HG03442 (cell line): Measurements from ENCODE around the gene PIGX.
A peak's percentile ranks its signal among the peaks of the same experiment; 100 is the strongest.
"Not testable (repeated sequence)": the region's sequence is repeated elsewhere in the genome, so short reads cannot be mapped to it uniquely, and the experiment has no call there.

ENCODE experiments used
- ATAC-seq: cut with Tn5 transposase; IDR thresholded peaks from one replicate; pipeline ENCODE4 v1.9.1; 2021; ENCODE audit warnings: mild to moderate bottlenecking, moderate library complexity; ENCODE audit not compliant: unreplicated experiment

PIGX gene

DNA sequence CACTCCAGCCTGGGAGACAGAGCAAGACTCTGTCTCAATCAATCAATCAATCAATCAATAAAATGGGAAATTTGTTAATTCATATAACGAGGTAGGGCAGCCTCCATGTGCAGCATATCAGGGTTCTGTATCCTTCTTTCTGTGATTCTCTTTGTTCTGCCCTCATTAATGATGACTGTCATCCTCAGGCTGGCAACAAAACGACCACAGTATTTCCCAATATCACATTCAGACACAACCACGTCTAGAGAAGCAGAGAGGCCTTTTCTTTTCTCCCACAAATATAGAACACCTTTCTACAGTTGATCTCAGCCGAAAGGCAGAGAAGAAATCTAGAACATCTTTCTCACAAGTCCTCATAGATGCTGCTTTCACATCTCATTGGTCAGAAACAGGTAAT lies 11.4 kb upstream of the PIGX start:
- no peak for ATAC-seq

DNA sequence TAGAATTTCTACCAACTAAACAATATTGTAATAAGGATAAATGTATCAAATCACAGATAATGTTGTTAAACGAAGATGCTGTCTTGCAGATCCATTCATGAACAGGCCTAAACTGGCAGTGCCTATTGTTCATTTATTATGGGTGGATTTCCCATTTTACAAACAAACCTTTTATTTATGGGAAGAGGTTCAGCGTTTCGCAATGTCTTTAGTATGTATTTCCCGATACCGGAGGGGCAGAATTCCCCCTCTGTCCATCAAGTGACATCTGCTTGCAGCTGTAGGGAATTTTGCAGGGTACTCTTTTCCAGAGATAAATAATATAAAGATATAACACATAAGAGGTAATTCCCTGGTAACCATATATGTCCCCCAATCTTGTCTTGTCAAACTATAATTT lies 5.8 kb upstream of the PIGX start:
- no peak for ATAC-seq

DNA sequence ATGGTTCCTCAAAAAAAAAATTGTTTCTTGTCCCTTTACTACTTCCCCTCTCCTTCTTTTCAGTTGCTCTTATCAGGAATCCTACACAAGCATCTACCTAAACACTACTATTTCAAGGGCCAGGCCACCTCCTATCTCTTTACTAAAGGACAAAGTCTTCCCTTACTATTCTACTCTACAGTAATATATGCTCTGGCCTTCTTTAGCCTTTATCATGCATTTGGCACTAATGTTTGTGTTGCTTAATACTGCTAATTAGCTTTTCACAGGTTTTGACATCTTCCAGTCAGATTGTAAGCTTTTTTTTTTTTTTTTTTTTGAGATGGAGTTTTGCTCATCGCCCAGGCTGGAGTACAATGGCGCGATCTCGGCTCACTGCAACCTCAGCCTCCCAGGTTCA lies 5.4 kb upstream of the PIGX start:
- ATAC-seq: no peak

DNA sequence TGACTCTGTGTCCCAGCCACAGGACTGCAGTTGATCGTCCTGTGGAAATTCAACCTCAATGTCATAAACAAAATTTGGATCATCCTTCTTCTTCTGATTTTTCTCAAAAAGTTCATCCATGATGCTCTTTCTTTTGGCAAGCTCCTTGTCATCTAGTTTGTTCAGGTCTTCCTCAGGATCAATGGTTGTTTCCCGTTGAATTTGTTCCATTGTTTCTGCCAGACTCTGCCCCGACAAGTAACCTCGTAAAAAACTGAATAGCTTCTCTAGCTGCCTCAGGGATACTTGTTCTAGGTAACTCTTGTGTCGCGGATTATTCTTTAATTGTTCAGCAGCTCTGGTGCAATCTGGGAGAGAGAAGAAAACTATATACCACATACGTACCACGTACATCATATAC lies 4.6 kb upstream of the PIGX start:
- no peak for ATAC-seq

DNA sequence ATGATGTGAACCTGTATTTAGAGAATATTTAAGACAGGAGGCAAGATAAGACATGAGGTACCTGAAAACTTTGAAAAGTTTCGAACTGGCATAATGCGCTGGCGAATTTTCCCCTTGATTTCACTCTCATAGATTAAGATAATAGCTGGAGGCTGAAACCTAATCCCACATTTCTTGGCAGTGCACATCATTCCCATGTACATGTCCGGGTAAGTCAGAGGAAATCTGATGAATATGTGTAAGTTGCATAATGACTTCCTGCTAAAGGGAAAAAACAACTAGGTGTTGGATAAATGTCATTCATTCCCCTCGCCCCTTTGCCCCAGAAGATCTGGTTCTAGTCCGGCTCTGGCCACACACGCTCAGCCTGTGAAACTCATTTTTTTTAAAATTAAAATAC lies 3.7 kb upstream of the PIGX start:
- no peak for ATAC-seq

DNA sequence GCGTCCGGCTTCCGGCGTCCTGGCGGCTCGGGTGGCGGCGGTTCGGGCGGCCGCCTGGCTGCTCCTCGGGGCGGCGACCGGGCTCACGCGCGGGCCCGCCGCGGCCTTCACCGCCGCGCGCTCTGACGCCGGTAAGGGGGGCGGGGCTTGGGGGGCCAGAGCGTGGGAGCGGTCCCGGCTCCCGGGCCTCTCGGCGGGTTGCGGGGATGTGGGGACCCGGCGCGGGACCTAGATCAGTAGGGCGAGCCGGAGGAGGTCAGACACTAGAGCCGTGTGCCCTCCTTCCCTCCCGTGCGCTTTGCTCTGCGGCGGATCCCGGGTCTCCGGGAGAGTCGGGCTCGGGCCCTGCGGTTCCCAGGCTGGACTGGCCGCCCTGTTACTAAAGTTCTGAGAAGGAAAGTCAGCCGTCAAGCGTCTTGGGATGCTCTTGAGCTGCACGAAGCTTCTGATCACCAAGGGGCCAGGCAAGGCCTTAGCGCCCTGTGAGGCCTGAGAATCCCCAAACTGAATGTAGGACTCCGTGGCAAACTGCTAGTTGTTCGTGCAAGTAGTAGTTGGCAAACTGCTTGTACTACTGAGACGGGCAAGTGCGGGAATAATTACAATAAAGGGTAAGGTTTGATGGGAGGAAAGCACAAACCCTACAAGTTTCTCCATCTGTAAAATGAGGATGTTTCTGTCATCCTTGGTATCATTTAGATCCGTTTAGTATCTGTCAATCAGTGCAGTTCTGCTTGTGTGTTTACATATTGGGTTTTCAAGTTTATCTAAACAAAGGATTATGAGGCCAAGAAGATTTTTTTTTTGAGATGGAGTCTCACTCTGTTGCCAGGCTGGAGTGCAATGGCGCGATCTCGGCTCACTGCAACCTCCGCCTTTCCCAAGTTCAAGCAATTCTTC lies 587 bp downstream of the PIGX start:
- ATAC-seq: peak; percentile 45

DNA sequence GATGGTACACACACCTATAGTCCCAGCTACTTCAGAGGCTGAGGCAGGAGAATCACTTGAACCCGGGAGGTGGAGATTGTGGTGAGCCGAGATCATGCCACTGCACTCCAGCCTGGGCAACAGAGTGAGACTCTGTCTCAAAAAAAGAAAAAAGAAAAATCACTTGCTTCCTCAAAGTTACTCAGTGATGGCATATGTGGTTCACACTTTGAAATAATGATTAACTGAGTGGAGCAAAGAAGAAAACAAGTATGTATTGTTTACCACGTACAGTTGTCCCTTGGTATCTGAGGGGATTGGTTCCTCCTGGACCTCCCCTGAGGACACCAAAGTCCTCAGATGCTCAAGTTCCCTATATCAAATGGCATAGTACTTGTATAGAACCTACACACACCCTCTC lies 5.0 kb downstream of the PIGX start:
- not testable (repeated sequence) for ATAC-seq

DNA sequence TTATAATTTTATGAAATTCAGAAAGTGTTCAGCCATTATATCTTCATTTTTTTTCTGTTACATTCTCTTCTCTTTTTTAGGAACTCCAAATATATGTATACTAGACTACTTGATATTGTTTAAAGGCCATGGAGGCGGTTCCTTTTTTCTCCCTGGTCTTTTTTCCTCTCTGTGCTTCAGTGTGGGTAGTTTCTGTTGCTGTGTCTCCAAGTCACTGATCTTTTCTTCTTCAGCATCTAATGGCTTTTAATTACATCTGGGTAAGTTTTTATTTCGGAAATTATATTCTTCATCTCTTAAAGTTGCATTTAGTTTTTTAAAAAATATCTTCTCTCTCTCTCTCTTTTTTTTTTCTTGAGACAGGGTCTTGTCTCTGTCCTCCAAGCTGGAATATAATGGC lies 8.9 kb downstream of the PIGX start:
- ATAC-seq: no peak

DNA sequence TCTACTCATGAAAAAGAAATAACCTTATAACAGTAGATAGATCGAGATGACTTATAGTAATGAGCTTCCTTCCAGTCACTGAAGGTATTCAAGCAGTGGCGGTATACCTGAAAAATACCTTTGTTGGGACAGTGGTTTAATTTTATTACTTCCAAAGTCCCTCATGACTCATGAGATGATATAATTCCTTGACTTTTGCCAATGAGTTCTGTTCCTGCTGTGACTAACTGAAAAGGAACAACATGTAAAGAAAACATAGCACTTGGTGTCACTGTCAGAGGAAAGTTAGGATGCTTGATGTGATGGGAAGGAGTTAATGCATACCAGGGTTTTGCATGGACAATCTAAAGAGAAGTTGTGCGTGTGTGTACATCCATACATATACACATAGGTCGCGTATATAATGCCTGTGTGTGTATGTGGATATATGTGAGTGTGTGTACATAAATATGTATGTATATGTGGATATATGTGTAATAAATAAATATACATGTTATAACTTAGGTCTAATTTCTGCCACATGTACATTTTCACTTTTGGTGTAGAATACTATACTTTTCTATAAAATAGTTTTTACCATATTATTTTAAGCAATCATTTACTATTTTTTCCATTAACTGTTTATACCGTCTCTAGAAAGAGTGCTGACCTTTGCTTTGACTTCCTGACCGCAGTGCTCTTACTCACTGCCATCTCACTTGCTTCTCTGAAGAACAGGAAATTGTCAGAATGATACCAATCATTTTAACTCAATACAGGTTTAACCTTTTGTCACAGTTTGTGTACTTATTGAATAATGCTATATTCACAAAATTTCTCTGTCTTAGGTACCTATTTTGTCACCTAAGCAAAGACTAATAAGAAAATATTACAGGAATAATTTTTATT lies 14.9 kb downstream of the PIGX start:
- ATAC-seq: no peak

DNA sequence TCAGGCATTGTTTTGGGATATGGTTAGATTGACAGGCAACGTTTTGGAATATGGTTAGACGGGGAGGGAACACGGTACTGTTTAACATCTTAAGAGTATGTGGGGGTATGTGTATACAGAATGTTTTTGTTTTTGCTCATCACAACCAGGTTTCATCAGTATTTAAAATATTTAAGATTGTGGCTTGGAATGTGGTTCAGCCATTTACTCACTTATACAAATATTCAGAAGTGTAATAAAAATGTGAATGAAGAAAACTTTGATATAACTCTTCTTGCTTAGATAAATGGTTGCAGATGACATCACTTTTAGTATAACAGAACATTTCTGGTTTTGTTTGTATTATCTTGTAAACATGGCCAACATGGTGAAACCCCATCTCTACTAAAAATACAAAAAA lies 23.6 kb downstream of the PIGX start:
- ATAC-seq: no peak

DNA sequence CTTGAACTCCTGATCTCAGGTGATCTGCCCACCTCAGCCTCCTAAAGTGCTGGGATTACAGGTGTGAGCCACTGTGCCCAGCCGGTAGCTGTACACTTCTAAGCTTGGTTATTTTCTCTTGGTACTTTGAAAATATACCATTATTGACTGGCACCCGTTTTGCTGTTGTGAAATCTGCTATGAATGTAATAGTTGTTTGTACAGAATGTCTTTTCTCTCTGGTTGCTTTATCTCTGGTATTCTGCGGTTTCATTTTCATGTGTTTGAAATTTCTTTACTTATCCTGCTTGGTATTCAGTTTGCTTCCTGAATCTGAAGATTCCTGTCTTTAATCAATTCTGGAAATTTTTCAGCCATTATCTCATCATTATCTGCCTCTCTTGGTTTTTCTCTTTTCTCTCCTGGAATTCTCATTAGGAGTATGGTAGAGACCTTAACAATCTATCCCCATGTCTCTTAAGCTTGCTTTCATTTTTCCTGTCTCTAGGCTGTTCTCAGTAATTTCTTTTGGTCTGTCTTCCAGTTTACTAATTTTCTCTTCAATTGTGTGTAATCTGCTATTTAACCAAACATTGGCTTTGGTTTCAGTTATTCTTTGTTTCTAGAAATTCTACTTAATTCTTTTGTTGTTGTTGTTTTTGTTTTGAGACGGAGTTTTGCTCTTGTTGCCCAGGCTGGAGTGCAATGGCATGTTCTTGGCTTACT lies 24.6 kb downstream of the PIGX start:
- no peak for ATAC-seq

DNA sequence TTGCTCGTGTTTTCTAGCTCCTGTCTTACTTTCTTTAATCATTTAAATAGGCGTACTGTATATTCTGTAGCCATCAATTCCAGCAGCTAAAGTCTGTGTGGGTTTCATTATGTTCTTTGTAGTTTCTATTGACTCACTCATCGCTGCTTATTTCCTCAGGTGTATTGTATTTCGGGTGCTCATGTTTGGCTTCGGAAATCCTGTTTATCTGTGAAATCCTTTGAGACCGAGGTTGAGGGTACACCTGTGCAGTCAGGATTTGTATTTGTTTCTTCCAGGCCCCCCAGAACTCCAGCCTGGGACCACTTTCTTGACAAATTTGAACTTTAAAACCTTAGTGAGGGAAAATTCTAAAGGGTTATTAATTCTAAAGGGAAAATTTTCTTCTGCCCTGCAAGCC lies 25.5 kb downstream of the PIGX start:
- ATAC-seq: no peak

DNA sequence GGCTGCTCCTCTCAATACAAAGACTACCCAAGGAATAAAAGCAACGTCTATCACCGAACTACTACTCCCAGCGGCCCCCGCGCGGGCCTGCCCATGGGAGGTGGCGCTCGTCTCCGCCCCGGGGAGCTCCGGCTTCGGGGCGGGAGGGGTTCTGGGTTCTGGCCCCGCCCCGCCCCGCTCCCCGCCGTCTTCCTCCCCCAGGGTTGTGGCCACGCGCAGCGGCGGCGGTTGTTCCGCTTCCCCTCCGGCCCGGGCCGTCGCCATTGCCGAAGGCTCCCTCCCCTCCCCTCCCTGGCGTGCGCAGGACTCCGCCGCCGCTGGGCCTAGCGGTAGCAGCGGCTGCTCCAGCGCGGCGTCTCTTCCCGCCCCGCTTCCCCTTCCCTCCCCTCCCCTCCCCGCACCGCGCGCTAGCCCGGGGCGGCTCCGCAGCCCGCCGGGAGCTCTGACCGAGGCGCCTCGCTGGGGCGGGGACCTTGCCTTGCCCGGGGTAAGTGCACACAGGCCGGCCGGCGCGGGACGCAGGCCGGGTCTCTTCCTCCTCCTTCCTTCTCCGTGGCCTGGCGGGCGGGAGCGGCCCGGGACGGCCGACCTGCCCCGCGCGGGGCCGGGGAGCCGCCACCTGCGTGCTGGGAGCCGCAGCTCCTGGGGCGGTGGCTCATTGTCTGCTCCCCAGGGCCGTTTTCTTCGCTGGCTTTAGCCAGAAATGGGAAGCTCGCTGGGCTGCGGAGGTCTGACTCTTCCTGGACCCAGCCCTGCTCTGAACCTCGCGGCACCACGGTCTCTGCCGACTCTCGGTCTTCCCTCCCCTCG lies 27.7 kb downstream of the PIGX start, which contains the start of gene PAK2:
TSS of gene PAK2 (plus strand) at position 187 of the 810 bp plus-strand sequence. CDS start 42,790 bp downstream, outside the sequence.
- peak; percentile 87 for ATAC-seq

DNA sequence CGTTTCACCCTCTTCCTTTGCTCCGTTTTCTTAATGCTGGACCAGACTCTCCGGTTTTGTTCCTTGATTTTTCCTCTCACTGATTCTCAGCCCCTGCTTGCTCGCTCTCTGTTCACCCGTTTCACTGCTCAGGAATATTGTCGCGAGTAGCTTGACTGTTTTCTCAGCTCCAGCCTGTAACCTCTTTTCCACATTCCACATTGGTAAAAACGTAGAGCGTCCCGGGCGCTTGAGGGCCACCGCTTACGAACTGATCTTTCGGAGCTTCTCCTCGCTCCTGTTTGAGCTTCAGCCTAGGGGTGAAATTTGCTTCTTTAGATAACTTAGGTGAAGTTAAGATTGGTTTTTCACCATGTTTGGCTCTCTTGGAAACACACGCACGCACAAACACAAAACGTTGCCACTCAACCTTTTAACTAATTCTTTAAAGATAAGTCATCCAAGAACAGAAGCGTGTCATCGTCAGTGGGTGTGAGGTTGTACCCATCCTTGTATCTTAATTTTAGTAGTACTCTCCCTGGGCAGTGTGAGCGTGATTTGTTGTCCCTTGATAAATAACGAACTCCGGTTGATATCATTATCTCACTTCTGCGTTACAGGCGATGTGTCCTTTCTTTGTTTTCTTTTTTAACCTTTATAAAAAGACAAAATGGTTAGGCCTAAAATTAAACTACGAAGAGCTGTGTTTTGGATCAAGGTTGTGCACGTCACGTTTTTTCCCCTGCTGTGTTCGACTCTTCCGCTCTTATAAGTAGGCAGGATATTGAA lies 28.5 kb downstream of the PIGX start:
- no peak for ATAC-seq

DNA sequence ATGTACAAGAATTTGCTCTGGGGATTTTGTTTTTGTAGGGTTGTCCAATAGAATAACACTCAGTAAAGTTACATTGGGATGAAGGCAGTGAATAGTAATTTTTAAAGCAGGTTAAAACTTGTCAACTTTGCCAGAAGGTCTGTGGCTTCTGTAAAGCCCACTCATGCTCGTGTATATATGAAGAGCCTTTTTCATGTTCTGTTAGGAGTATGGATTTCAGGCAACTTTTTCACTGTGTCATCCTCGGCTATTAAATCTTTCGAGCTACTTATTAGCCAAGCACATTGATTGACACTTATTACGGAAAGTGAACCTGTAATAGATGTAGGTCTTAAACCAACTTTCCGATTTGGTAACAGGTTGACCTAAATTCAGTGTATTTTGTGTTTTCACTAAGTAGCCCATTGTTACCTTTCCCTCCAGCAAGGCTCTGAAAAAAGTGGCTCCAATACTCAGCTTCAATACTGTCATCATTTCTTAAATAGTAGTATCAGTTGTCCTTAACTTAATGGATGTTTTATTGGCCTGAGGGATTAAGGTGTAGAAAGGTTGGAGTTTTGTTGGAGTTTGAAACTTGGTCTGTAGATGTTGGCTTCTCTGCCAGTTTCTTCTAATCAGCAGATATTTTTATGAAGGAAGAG lies 29.2 kb downstream of the PIGX start:
- no peak for ATAC-seq

DNA sequence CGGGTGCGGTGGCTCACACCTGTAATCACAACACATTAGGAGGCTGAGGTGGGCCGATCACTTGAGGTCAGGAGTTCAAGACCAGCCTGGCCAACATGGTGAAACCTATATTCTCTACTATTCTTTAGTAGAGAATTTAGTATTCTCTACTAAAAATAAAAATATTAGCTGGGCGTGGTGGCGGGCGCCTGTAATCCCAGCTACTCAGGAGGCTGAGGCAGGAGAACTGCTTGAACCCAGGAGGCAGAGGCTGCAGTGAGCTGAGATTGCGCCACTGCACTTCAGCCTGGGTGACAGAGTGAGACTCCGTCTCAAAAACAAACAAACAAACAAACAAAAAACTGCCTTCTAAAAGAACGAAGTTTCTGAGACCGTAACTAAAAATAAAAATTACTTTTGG lies 31.4 kb downstream of the PIGX start:
- not testable (repeated sequence) for ATAC-seq

DNA sequence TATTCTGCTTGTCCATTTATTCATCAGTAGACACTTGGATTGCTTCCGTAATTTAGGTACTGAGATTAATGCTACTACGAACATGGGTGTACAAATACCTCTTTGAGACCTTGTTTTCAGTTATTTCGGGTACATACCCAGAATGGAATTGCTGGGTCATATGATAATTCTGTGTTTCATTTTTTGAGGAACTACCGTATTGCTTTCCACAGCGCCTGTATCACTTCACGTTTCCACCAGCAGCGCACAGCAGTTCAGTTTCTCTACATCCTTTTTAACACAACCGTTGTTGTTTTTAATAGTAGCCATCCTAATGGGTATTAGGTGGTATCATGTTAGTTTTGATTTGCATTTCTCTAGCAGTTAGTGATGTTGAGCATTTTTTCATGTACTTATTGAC lies 36.9 kb downstream of the PIGX start:
- no peak for ATAC-seq

DNA sequence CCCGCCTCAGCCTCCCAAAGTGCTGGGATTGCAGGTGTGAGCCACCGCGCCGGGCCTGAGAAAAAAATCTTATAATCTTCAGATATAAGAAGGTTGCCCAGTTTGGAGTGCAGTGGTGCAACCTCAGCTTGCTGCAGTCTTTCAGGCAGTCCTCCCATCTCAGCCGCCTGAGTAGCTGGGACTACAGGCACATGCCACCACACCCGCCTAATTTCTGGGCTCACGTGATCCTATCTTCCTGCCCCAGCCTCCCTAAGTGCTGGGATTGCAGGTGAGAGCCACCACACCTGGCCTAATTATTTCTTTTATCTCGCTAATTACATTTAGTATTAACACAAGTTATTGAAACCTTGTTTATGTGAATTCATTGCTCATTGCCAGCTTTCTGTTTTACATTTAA lies 41.0 kb downstream of the PIGX start:
- ATAC-seq: no peak
